H1 (cell line): Measurements from ENCODE around the gene TC2N. TPM values are rescaled to one million over a fixed set of nuclear protein-coding genes. Genes with fewer than 3 reads are reported as not detected.

Source experiments
- CTCF ChIA-PET: fragments of 300-600 bp; sonication (Branson Sonifier 250); formaldehyde crosslinking; loops from one replicate; lab custom pipeline; 2021; ENCODE audit not compliant: partially characterized antibody; lab: Charles Lee
- POLR2A ChIA-PET: fragments of 300-600 bp; sonication (Branson Sonifier 250); formaldehyde crosslinking; loops from one replicate; lab custom pipeline; 2021; ENCODE audit warnings: inconsistent platforms; ENCODE audit not compliant: partially characterized antibody; lab: Charles Lee
- DNase-seq, 2 experiments: peaks; one replicate each; pipeline versions ENCODE4 v3.0.0 to v3.0.0-alpha.2; 2010 to 2022; ENCODE audit warnings: low spot score in 2 of 2, low read depth in 1 of 2, mixed read lengths in 1 of 2
- FAIRE-seq: peaks from 2 replicates; lab custom pipeline; 2011; peaks lifted over from hg19 to GRCh38; lab: Jason Lieb, UNC
- H2AFZ ChIP-seq: 2 replicates; pipeline ENCODE4 v1.8.1; 2012; ENCODE audit warnings: low read length, inconsistent platforms
- H2AK5ac ChIP-seq: 2 replicates; pipeline ENCODE4 v1.6.1; 2013; ENCODE audit warnings: low read depth, low read length
- H2BK120ac ChIP-seq: replicated peaks from 2 replicates; pipeline ENCODE3; 2013; ENCODE audit warnings: low read depth, low read length, inconsistent platforms
- H2BK12ac ChIP-seq: 2 replicates; pipeline ENCODE4 v1.6.1; 2013; ENCODE audit warnings: low read depth, low read length
- H2BK15ac ChIP-seq: 2 replicates; pipeline ENCODE4 v1.6.1; 2013; ENCODE audit warnings: low read length
- H2BK20ac ChIP-seq: 2 replicates; pipeline ENCODE4 v1.6.1; 2013; ENCODE audit warnings: low read length
- H2BK5ac ChIP-seq: 2 replicates; pipeline ENCODE4 v1.6.1; 2013; ENCODE audit warnings: low read depth, low read length
- H3K14ac ChIP-seq: 2 replicates; pipeline ENCODE4 v1.6.1; 2013; ENCODE audit warnings: inconsistent platforms; ENCODE audit not compliant: insufficient read length
- H3K18ac ChIP-seq: 2 replicates; pipeline ENCODE4 v1.6.1; 2013; ENCODE audit warnings: low read length; ENCODE audit errors: extremely low read depth
- H3K23ac ChIP-seq: 2 replicates; pipeline ENCODE4 v1.6.1; 2013; ENCODE audit warnings: inconsistent platforms; ENCODE audit not compliant: insufficient read length
- H3K23me2 ChIP-seq: 2 replicates; pipeline ENCODE4 v1.6.1; 2013; ENCODE audit warnings: low read depth, low read length
- H3K27ac ChIP-seq: 2 replicates; pipeline ENCODE4 v1.6.1; 2011; ENCODE audit warnings: low read depth, low read length, inconsistent platforms
- H3K27me3 ChIP-seq, 4 experiments: replicated peaks in 1 of 4; 1 replicate in 1 of 4; 2 replicates in 3 of 4; pipeline versions ENCODE4 v1.6.1 to v1.8.1; 2011 to 2013; ENCODE audit warnings: low read length in 3 of 4, mild to moderate bottlenecking in 3 of 4, inconsistent platforms in 2 of 4, mixed read lengths in 2 of 4, moderate library complexity in 1 of 4; ENCODE audit not compliant: control insufficient read depth in 3 of 4, insufficient read depth in 3 of 4; ENCODE audit errors: extremely low read depth in 1 of 4
- H3K36me3 ChIP-seq, 4 experiments: 2 replicates each; pipeline versions ENCODE4 v1.6.1 to v1.8.1; 2011 to 2013; ENCODE audit warnings: mild to moderate bottlenecking in 4 of 4, low read length in 3 of 4, moderate library complexity in 2 of 4, control low read depth in 1 of 4, inconsistent platforms in 1 of 4; ENCODE audit not compliant: insufficient read depth in 4 of 4, control insufficient read depth in 2 of 4
- H3K4ac ChIP-seq: replicated peaks from 2 replicates; pipeline ENCODE3; 2013; ENCODE audit warnings: low read length, low read depth, mixed read lengths, inconsistent platforms; ENCODE audit not compliant: insufficient read length
- H3K4me1 ChIP-seq, 4 experiments: replicated peaks in 1 of 4; 1 replicate in 1 of 4; 2 replicates in 3 of 4; pipeline versions ENCODE4 v1.6.1 to v1.8.1; 2011 to 2013; ENCODE audit warnings: low read length in 3 of 4, inconsistent platforms in 2 of 4, mixed read lengths in 1 of 4; ENCODE audit not compliant: insufficient read depth in 4 of 4, control insufficient read depth in 3 of 4
- H3K4me2 ChIP-seq, 2 experiments: 2 replicates each; pipeline versions ENCODE4 v1.6.1 to v1.8.1; 2011 to 2013; ENCODE audit warnings: low read depth in 2 of 2, low read length in 2 of 2, control low read depth in 1 of 2, inconsistent platforms in 1 of 2, mild to moderate bottlenecking in 1 of 2; ENCODE audit not compliant: insufficient read depth in 1 of 2
- H3K4me3 ChIP-seq, 4 experiments: fragments of 200-600, 300-600 bp in 1 of 4; sonication (generic), shearing (Covaris generic), sonication (Bioruptor Twin) in 1 of 4; 2 replicates each; pipeline versions ENCODE4 v1.5.1 to v1.8.1; 2011 to 2016; ENCODE audit warnings: low read length in 4 of 4, low read depth in 3 of 4, control low read depth in 2 of 4, inconsistent platforms in 2 of 4, mild to moderate bottlenecking in 2 of 4, mixed read lengths in 1 of 4, moderate library complexity in 1 of 4; ENCODE audit not compliant: insufficient read depth in 2 of 4; ENCODE audit errors: extremely low read depth in 1 of 4
- H3K56ac ChIP-seq: replicated peaks from 2 replicates; pipeline ENCODE3; 2013; ENCODE audit warnings: low read depth, mild to moderate bottlenecking, mixed read lengths, low read length, inconsistent platforms; ENCODE audit not compliant: insufficient read length
- H3K79me1 ChIP-seq: 2 replicates; pipeline ENCODE4 v1.6.1; 2013; ENCODE audit warnings: low read depth, low read length, control low read depth
- H3K79me2 ChIP-seq, 2 experiments: 2 replicates each; pipeline versions ENCODE4 v1.6.1 to v1.8.1; 2012 to 2013; ENCODE audit warnings: low read length in 2 of 2, mild to moderate bottlenecking in 2 of 2, inconsistent platforms in 1 of 2; ENCODE audit not compliant: insufficient read depth in 2 of 2, control insufficient read depth in 1 of 2
- H3K9ac ChIP-seq, 4 experiments: replicated peaks in 1 of 4; 1 replicate in 1 of 4; 2 replicates in 3 of 4; pipeline versions ENCODE4 v1.6.1 to v1.8.1; 2011 to 2013; ENCODE audit warnings: low read depth in 3 of 4, low read length in 3 of 4, control low read depth in 2 of 4, mild to moderate bottlenecking in 2 of 4, moderate library complexity in 2 of 4, inconsistent platforms in 1 of 4; ENCODE audit errors: extremely low read depth in 1 of 4
- H3K9me3 ChIP-seq, 2 experiments: 2 replicates each; pipeline versions ENCODE4 v1.6.1 to v1.8.1; 2012 to 2013; ENCODE audit warnings: mild to moderate bottlenecking in 2 of 2, moderate library complexity in 2 of 2, control low read depth in 1 of 2, inconsistent platforms in 1 of 2, low read depth in 1 of 2, low read length in 1 of 2, mixed read lengths in 1 of 2; ENCODE audit not compliant: insufficient read depth in 2 of 2
- H4K20me1 ChIP-seq, 2 experiments: replicated peaks in 1 of 2; 2 replicates each; pipeline versions ENCODE3 to v1.8.1; 2011 to 2013; ENCODE audit warnings: inconsistent platforms in 2 of 2, low read length in 2 of 2, mild to moderate bottlenecking in 1 of 2; ENCODE audit not compliant: insufficient read depth in 2 of 2, control insufficient read depth in 1 of 2
- H4K5ac ChIP-seq: 2 replicates; pipeline ENCODE4 v1.6.1; 2013; ENCODE audit warnings: low read length, low read depth, mixed read lengths, inconsistent platforms; ENCODE audit not compliant: insufficient read length
- H4K8ac ChIP-seq: 2 replicates; pipeline ENCODE4 v1.8.0; 2013; ENCODE audit warnings: mild to moderate bottlenecking, moderate library complexity, low read length, inconsistent platforms; ENCODE audit not compliant: insufficient read depth; ENCODE audit errors: extremely low read depth
- H4K91ac ChIP-seq: replicated peaks from 2 replicates; pipeline ENCODE3; 2013; ENCODE audit warnings: low read length, mixed read lengths, inconsistent platforms; ENCODE audit not compliant: insufficient read length
- CHD1 ChIP-seq: IDR thresholded peaks from 2 replicates; pipeline ENCODE4 v1.6.1; 2012; ENCODE audit warnings: low read depth, low read length, improper control_type of control experiment
- CTCF ChIP-seq, 3 experiments: IDR thresholded peaks; 1 replicate in 2 of 3; 2 replicates in 1 of 3; pipeline versions ENCODE4 v1.5.1 to v1.6.1; 2011; ENCODE audit warnings: low read length in 3 of 3, mild to moderate bottlenecking in 3 of 3, inconsistent platforms in 2 of 3, low read depth in 1 of 3, moderate library complexity in 1 of 3; ENCODE audit not compliant: insufficient read depth in 1 of 3; ENCODE audit errors: control extremely low read depth in 1 of 3
- KDM5A ChIP-seq: fragments of 200-600 bp; IDR thresholded peaks from 2 replicates; pipeline ENCODE4 v1.7.1; 2012; ENCODE audit warnings: mild to moderate bottlenecking, low read length, inconsistent platforms, mixed read lengths
- RAD21 ChIP-seq, 2 experiments: IDR thresholded peaks in 1 of 2; conservative IDR thresholded peaks in 1 of 2; 2 replicates each; pipeline ENCODE4 v1.6.1; 2011; ENCODE audit warnings: low read depth in 2 of 2, low read length in 2 of 2, improper control_type of control experiment in 1 of 2, inconsistent platforms in 1 of 2, mild to moderate bottlenecking in 1 of 2, moderate library complexity in 1 of 2
- RFX5 ChIP-seq: IDR thresholded peaks from 2 replicates; pipeline ENCODE4 v1.6.1; 2011; ENCODE audit warnings: low read depth, low read length, improper control_type of control experiment, borderline replicate concordance
- SIX5 ChIP-seq: IDR thresholded peaks from 2 replicates; pipeline ENCODE4 v1.6.1; 2011; ENCODE audit warnings: mild to moderate bottlenecking, low read depth, low read length
- SP2 ChIP-seq: IDR thresholded peaks from 2 replicates; pipeline ENCODE4 v1.6.1; 2012; ENCODE audit warnings: mild to moderate bottlenecking, low read length, inconsistent platforms
- TBP ChIP-seq: IDR thresholded peaks from 2 replicates; pipeline ENCODE4 v1.6.1; 2011; ENCODE audit warnings: low read depth, low read length, improper control_type of control experiment
- ZNF274 ChIP-seq: IDR thresholded peaks from 2 replicates; pipeline ENCODE4 v1.7.0; 2012; ENCODE audit warnings: low read length, borderline replicate concordance; ENCODE audit errors: extremely low read depth
- WGBS, 2 experiments: shearing (Covaris generic) in 1 of 2; methylation state at CpG; one replicate each; pipeline versions ENCODE4 v1.1.6 to v1.1.7; 2013 to 2015; ENCODE audit warnings: low lambda C conversion rate in 2 of 2, mixed read lengths in 2 of 2, inconsistent platforms in 1 of 2, low coverage in 1 of 2, missing lambda C conversion rate in 1 of 2; ENCODE audit not compliant: insufficient replicate concordance in 2 of 2, insufficient coverage in 1 of 2, insufficient read length in 1 of 2; ENCODE audit errors: extremely low coverage in 1 of 2, missing lambda C conversion rate in 1 of 2; 5-methylcytosine and 5-hydroxymethylcytosine counted together
- polyA plus RNA-seq, 7 experiments: library from polyadenylated mRNA; depleted of rRNA in 3 of 7; stranded (reverse) in 5 of 7; unstranded in 2 of 7; fragments of >200 nt in 5 of 7; fragments of 200-250 nt in 2 of 7; gene quantifications; 1 replicate in 5 of 7; 2 replicates in 1 of 7; 4 replicates in 1 of 7; pipeline versions ENCODE4 v1.2.1 to v1.2.3, GENCODE V29; 2011 to 2013; ENCODE audit warnings: missing spikeins in 2 of 7, mixed read lengths in 2 of 7
- total RNA-seq: library from RNA; stranded (reverse); fragmentation: NEBNext Ultra II Directional; extraction: Animal tissue kit (Norgen Biotek cat#: 25700); gene quantifications from 2 replicates; pipeline ENCODE4 v1.2.1, GENCODE V29; 2021
- TF ChIP-seq, protein P1 (sequence below): IDR thresholded peaks from 2 replicates; pipeline ENCODE4 v1.6.1; 2012; ENCODE audit warnings: inconsistent platforms

Gene TC2N
- total and polyA plus RNA-seq, 2 of the 8 experiments (the other 6 are each of a cell fraction or from before 2014, with no cell fraction given): 9.7 to 36.2 TPM

DNA sequence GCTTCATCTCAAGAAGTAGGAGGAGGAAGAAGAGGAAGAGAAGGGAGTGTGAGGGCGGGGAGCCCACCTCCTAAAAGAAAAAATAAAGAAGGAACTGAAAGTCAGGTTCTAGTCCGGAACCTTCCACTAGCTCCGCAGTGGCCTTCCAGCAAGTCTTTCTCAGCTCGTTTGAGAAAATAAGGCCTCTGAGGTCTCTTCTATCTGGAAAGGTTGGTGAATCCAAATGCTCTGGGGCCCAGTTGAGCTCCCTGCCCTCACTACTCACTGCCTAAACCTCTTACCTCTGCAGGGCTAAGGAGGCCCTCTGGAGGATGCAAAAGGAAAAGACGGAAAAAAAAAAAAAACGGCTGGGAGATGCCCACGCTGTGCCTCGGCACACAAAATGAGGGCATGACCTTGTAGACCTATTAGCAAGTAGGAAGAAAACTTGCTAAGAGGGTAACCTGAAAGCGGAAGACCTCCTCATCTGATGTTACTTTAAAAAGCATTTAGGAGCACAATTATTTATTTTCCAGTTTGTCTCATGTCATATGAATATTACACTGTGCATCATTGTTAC lies 44.2 kb upstream of the TC2N start:
- Histone ChIP-seq H4K8ac (no peak overlapping the region), H3K56ac (no peak overlapping the region), H2BK12ac (no peak overlapping the region), H3K9ac (no peak overlapping the region), H2BK5ac (no peak overlapping the region), H3K23me2 (no peaks in the 10 kb centered on the region), H3K14ac (no peak overlapping the region), H2BK15ac (no peak overlapping the region), H2BK20ac (no peak overlapping the region), H3K9me3 (no peaks in the 10 kb centered on the region), H3K27ac (no peak overlapping the region), H3K18ac (no peak overlapping the region), H3K79me2 (no peaks in the 10 kb centered on the region), H4K5ac (no peak overlapping the region), H2AK5ac (no peak overlapping the region), H3K79me1 (no peaks in the 10 kb centered on the region), H4K91ac (no peak overlapping the region), H3K4me3 (no peak overlapping the region), H3K4me2 (no peak overlapping the region), H3K4me1 (no peaks in the 10 kb centered on the region), H3K36me3 (no peaks in the 10 kb centered on the region), H3K27me3 (no peaks in the 10 kb centered on the region), H3K23ac (no peak overlapping the region), H2AFZ (peak overlapping the region; percentile 90), H2BK120ac (no peak overlapping the region), H4K20me1 (no peaks in the 10 kb centered on the region), H3K4ac (no peak overlapping the region)
- 50% methylated on average over 9 of the region's 9 CpGs; no CpG with 5 or more reads in 1 of the 2 experiments for WGBS, 2 experiments
- no peak for FAIRE-seq
- DNase-seq: peak in 1 of 2 experiments; percentile 46
- CTCF ChIA-PET: interaction anchor here (0.6 to 2.8 kb wide), 48 partner anchors 9 to 445 kb away, joined by 3 to 15 read pairs (median 4); partner anchors contain the start of genes CATSPERB and TC2N
- POLR2A ChIA-PET: interaction anchor here (0.6 kb wide), 1 partner anchor 83 kb away, joined by 3 read pairs; no protein-coding TSS in a partner anchor
- TF ChIP-seq RAD21 (IDR thresholded peaks at IDR 0.05 in 1 of 2, conservative IDR thresholded peaks at IDR 0.05 in 1 of 2; ENCODE audit: low read depth in 2 of 2, low read length in 2 of 2) (peak; percentile 92 to 96), KDM5A (no peak), CTCF (IDR thresholded peaks at IDR 0.05; ENCODE audit: control extremely low read depth in 1 of 3, insufficient read depth in 1 of 3, low read depth in 1 of 3, low read length in 3 of 3) (peak; percentile 16 to 73 (median 51)), SP2 (no peak), ZNF274 (no peak), TBP (no peak), CHD1 (no peak), RFX5 (no peak), SIX5 (no peak)
- TF ChIP-seq, protein P1, sequence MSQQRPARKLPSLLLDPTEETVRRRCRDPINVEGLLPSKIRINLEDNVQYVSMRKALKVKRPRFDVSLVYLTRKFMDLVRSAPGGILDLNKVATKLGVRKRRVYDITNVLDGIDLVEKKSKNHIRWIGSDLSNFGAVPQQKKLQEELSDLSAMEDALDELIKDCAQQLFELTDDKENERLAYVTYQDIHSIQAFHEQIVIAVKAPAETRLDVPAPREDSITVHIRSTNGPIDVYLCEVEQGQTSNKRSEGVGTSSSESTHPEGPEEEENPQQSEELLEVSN: no peak
